Esophagus muscularis mucosa (tissue), 4 donors: Measurements from ENCODE around the gene KIAA0753. TPM values are rescaled to one million over a fixed set of nuclear protein-coding genes. Genes with fewer than 3 reads are reported as not detected.

Experiments used
- DNase-seq: peaks from one replicate; pipeline ENCODE4 v3.0.0-alpha.2; 2017; ENCODE audit errors: extremely low spot score
- H3K27ac ChIP-seq, 4 donors: fragments of 200-600 bp; sonication (generic); replicated peaks in 1 of 4; 1 replicate in 3 of 4; 2 replicates in 1 of 4; pipeline ENCODE4 v1.5.1; 2016 to 2019; ENCODE audit warnings: mild to moderate bottlenecking in 1 of 4
- H3K27me3 ChIP-seq, 4 donors: fragments of 200-600 bp; sonication (generic); one replicate each; pipeline versions ENCODE4 v1.5.1 to v1.6.0; 2016 to 2019
- H3K36me3 ChIP-seq, 4 donors: fragments of 200-600 bp; sonication (generic); one replicate each; pipeline ENCODE4 v1.5.1; 2016 to 2019
- H3K4me1 ChIP-seq, 4 donors: fragments of 200-600 bp; sonication (generic); one replicate each; pipeline ENCODE4 v1.5.1; 2016 to 2019
- H3K4me3 ChIP-seq, 4 donors: fragments of 200-600 bp; sonication (generic); 1 replicate in 2 of 4; 2 replicates in 2 of 4; pipeline ENCODE4 v1.5.1; 2016 to 2019; ENCODE audit warnings: mild to moderate bottlenecking in 4 of 4, moderate library complexity in 1 of 4
- H3K9me3 ChIP-seq, 4 donors: fragments of 200-600 bp; sonication (generic); 1 replicate in 3 of 4; 2 replicates in 1 of 4; pipeline ENCODE4 v1.5.1; 2016 to 2019
- EP300 ChIP-seq: sonication (generic); formaldehyde crosslinking; IDR thresholded peaks from one replicate; pipeline ENCODE4 v1.6.1; 2017; ENCODE audit warnings: antibody characterized with exemption
- POLR2A ChIP-seq: fragments of 450-650 bp; IDR thresholded peaks from one replicate; pipeline ENCODE4 v1.6.1; 2017; ENCODE audit warnings: antibody characterized with exemption, moderate library complexity, mild to moderate bottlenecking, low read depth
- POLR2AphosphoS5 ChIP-seq, 2 donors: sonication (generic); formaldehyde crosslinking; IDR thresholded peaks; one replicate each; pipeline ENCODE4 v1.6.1; 2017; ENCODE audit warnings: antibody characterized with exemption in 2 of 2
- WGBS: methylation state at CpG from one replicate; pipeline ENCODE4 v1.1.5; 2018; 5-methylcytosine and 5-hydroxymethylcytosine counted together
- intact Hi-C: fragments of 100-400 bp; cut with DNase I; formaldehyde crosslinking; loops from one replicate; pipeline ENCODE4 v1.15.1; 2023
- total RNA-seq, 4 donors: library from RNA; depleted of rRNA; stranded (reverse); fragments of >200 nt; gene quantifications; one replicate each; pipeline versions ENCODE4 v1.1.0 to v1.2.1, GENCODE V29; 2016
- TF ChIP-seq, protein P1 (sequence below), 3 experiments: fragments of 200-600 bp in 2 of 3; fragments of 450-650 bp in 1 of 3; sonication (generic) in 2 of 3; IDR thresholded peaks; one replicate each; pipeline ENCODE4 v1.5.1; 2017 to 2019; ENCODE audit warnings: antibody characterized with exemption in 3 of 3, mild to moderate bottlenecking in 2 of 3, moderate library complexity in 1 of 3

KIAA0753 gene
- total RNA-seq, 4 donors from 2014 or later = 36.9 to 73.9 (median 46.4) TPM

DNA sequence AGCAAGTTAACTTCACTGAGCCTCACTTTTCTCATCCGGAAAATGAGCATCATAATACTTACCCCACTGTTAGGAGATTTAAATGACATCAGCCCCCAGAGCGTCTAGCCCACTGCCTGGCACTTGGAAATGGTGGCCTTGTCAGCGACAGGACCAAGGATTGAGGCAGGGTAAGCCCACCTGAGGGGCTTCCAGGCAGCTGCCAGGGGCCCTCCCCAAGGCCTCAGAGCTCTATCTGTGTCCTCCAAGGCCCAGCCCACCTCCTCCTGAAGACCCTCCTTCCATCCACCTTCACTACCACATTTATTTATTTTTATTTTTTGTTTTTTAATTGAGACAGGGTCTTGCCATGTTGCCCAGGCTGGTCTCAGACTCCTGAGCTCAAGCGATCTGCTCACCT, 97.9 kb downstream of the KIAA0753 start:
- Histone ChIP-seq H3K4me1 (peaks cover 0 to 37% (median 26%) of the 10 kb centered on the region in 4 donors), H3K9me3 (no peaks in the 10 kb centered on the region), H3K36me3 (peaks cover 0 to 10% (median 6%) of the 10 kb centered on the region in 4 donors), H3K4me3 (no peak overlapping the region), H3K27me3 (no peaks in the 10 kb centered on the region), H3K27ac (no peak overlapping the region)
- intact Hi-C loops = no loop called here
- TF ChIP-seq POLR2AphosphoS5 (IDR thresholded peaks at IDR 0.05) = no peak
- no peak for TF ChIP-seq POLR2A
- TF ChIP-seq, protein P1, sequence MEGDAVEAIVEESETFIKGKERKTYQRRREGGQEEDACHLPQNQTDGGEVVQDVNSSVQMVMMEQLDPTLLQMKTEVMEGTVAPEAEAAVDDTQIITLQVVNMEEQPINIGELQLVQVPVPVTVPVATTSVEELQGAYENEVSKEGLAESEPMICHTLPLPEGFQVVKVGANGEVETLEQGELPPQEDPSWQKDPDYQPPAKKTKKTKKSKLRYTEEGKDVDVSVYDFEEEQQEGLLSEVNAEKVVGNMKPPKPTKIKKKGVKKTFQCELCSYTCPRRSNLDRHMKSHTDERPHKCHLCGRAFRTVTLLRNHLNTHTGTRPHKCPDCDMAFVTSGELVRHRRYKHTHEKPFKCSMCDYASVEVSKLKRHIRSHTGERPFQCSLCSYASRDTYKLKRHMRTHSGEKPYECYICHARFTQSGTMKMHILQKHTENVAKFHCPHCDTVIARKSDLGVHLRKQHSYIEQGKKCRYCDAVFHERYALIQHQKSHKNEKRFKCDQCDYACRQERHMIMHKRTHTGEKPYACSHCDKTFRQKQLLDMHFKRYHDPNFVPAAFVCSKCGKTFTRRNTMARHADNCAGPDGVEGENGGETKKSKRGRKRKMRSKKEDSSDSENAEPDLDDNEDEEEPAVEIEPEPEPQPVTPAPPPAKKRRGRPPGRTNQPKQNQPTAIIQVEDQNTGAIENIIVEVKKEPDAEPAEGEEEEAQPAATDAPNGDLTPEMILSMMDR (IDR thresholded peaks at IDR 0.05) = no peak
- no peak for TF ChIP-seq EP300
- 94% methylated on average over 4 of the region's 4 CpGs for WGBS
- DNase-seq = no peak

DNA sequence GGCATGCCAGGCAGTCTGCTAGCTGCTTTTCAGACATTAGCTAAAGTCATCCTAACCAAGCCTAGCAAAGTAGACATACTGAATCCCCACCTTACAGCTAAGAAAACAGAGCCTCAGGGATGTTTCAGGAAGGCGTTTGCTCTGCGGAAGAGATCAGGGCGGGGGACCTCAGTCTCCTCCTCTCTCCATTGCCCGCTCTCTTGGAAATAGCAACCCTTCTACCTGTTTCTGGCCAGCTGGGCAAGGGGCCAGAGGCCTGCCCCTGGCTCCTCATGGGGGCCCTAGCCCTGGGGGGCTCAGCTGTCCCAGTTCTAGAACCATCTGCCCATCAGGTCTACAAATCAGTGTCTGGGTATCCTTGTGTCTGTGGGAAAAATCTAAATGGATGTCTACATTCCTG, 98.6 kb downstream of the KIAA0753 start:
- no peak for DNase-seq
- Histone ChIP-seq H3K4me3 (no peak overlapping the region), H3K36me3 (peaks cover 0 to 14% (median 7%) of the 10 kb centered on the region in 4 donors), H3K27me3 (no peaks in the 10 kb centered on the region), H3K27ac (no peak overlapping the region), H3K4me1 (peaks cover 0 to 32% (median 21%) of the 10 kb centered on the region in 4 donors), H3K9me3 (no peaks in the 10 kb centered on the region)
- intact Hi-C loops = no loop called here
- WGBS = 82% methylated on average over 2 of the region's 4 CpGs
- TF ChIP-seq EP300 = no peak
- no peak for TF ChIP-seq POLR2A
- TF ChIP-seq POLR2AphosphoS5 (IDR thresholded peaks at IDR 0.05) = no peak
- TF ChIP-seq, protein P1 (IDR thresholded peaks at IDR 0.05) = no peak

DNA sequence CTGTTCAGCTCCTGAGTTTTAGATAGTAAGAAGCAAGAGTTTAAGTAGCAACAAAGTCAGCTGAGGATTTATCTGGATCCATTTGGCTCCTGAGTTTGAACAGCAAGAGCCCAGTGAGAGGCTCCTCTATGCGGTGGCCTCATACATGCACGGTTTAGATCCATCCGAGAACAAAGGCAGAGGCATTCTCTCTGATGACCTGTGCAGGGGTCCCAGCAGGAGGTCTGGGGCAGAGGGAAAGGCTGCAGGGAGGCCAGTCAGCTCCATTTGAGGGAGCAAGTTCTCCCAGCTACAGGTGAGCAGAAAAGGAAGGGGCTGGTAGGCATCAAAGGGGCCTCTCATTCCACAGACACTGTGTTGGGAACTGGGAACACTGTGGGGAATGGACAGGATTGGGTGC, 100.6 kb downstream of the KIAA0753 start:
- no peak overlapping the region for H3K4me3 ChIP-seq
- WGBS = 82% methylated on average over 3 of the region's 3 CpGs
- no peaks in the 10 kb centered on the region for H3K27me3 ChIP-seq
- TF ChIP-seq POLR2AphosphoS5 (IDR thresholded peaks at IDR 0.05) (no peak), POLR2A (no peak), EP300 (no peak)
- TF ChIP-seq, protein P1 (IDR thresholded peaks at IDR 0.05) = no peak
- H3K27ac ChIP-seq = no peak overlapping the region
- H3K4me1 ChIP-seq = peaks cover 0 to 32% (median 24%) of the 10 kb centered on the region in 4 donors
- intact Hi-C loops = no loop called here
- peaks cover 0 to 14% (median 7%) of the 10 kb centered on the region in 4 donors for H3K36me3 ChIP-seq
- no peaks in the 10 kb centered on the region for H3K9me3 ChIP-seq
- no peak for DNase-seq

DNA sequence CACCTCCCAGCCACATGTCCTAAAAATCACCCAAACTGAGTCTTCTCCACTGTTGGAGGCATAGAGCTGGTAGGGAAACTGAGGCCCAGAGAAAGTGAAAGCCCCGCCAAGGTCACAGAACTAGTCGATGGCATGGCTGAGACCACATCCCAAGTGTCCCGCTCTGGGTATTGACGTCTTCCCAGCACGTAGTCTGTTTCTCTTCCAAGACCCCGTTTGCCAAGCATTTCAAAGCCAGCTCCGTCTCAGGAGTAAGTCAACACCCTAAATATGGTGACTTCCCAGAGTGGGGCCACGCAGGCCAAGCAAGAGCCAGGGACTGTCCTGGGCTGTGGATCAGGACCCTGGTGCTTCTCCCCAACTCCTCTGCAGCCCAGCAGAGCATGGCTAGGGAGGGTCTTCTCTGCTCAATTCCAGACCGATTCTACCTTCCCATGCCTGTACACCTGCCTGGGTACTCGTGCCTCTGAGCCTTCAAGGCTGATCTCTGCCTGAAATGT, 103.9 kb downstream of the KIAA0753 start:
- no peak for DNase-seq
- H3K4me3 ChIP-seq = no peak overlapping the region
- H3K9me3 ChIP-seq = no peaks in the 10 kb centered on the region
- peaks cover 0 to 11% (median 5%) of the 10 kb centered on the region in 4 donors for H3K36me3 ChIP-seq
- WGBS = 94% methylated on average over 7 of the region's 10 CpGs
- no peaks in the 10 kb centered on the region for H3K27me3 ChIP-seq
- TF ChIP-seq POLR2A (no peak), EP300 (no peak), POLR2AphosphoS5 (IDR thresholded peaks at IDR 0.05) (no peak)
- TF ChIP-seq, protein P1 (IDR thresholded peaks at IDR 0.05) = no peak
- peak overlapping the region; percentile 45 to 80 (median 60) for H3K27ac ChIP-seq
- intact Hi-C loops = no loop called here
- H3K4me1 ChIP-seq = peaks cover 0 to 55% (median 53%) of the 10 kb centered on the region in 4 donors

GRCh38 chr17:6536053-6536452, 104.5 kb downstream of the KIAA0753 start:
- intact Hi-C loops = no loop called here
- Histone ChIP-seq H3K9me3 (no peaks in the 10 kb centered on the region), H3K27ac (peak overlapping the region; percentile 45 to 80 (median 60)), H3K27me3 (no peaks in the 10 kb centered on the region), H3K36me3 (peaks cover 0 to 11% (median 5%) of the 10 kb centered on the region in 4 donors), H3K4me1 (peaks cover 0 to 61% (median 58%) of the 10 kb centered on the region in 4 donors), H3K4me3 (no peak overlapping the region)
- no peak for DNase-seq
- TF ChIP-seq POLR2AphosphoS5 (IDR thresholded peaks at IDR 0.05) (peak; percentile 59 to 67), POLR2A (no peak)
- 46% methylated on average over 10 of the region's 10 CpGs for WGBS
